ENCODE results near the gene FARS2.
"Not testable (repeated sequence)": the region's sequence is repeated elsewhere in the genome, so short reads cannot be mapped to it uniquely, and the experiment has no call there.

Gene FARS2

DNA sequence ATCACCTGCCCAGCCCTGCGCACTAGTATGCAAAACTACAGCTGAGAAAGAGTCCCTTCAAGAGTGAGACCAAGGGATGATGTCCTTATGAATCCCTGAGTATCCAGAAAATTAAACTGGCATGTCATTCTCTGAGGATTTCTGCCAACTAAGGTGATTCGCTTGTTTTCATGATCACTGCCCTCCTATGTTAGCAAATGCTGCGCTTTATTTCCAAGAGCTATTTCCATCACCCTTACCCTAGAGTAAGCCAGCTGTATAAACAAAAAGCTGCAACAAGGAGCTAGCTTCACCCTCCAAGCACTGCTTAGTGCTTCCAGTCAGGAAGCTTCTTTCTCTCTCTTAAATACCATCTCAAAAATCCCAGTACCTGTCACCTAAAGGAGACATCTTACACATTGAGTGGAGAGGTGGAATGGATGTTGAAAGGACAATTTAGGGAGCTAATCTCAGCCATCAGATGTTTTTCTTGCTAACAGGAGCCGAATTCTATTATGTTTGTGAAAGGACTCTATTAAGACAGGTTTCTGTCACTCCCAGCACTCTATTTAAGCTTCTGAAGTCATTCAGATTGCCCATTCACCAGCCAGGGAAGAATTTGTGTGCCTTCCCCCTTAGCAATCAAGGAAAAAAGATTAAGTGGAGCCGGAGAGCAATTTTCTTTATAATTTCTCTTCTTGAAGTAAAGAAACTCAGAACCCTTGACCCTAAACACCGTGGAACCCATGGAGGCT lies 423.2 kb downstream of the FARS2 start:
- TF ChIP-seq, protein P1, sequence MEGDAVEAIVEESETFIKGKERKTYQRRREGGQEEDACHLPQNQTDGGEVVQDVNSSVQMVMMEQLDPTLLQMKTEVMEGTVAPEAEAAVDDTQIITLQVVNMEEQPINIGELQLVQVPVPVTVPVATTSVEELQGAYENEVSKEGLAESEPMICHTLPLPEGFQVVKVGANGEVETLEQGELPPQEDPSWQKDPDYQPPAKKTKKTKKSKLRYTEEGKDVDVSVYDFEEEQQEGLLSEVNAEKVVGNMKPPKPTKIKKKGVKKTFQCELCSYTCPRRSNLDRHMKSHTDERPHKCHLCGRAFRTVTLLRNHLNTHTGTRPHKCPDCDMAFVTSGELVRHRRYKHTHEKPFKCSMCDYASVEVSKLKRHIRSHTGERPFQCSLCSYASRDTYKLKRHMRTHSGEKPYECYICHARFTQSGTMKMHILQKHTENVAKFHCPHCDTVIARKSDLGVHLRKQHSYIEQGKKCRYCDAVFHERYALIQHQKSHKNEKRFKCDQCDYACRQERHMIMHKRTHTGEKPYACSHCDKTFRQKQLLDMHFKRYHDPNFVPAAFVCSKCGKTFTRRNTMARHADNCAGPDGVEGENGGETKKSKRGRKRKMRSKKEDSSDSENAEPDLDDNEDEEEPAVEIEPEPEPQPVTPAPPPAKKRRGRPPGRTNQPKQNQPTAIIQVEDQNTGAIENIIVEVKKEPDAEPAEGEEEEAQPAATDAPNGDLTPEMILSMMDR (conservative IDR thresholded peaks at IDR 0.05) = no peak
- TF ChIP-seq ZFX (IDR thresholded peaks at IDR 0.05) = no peak
- H3K27ac ChIP-seq = no peak overlapping the region

DNA sequence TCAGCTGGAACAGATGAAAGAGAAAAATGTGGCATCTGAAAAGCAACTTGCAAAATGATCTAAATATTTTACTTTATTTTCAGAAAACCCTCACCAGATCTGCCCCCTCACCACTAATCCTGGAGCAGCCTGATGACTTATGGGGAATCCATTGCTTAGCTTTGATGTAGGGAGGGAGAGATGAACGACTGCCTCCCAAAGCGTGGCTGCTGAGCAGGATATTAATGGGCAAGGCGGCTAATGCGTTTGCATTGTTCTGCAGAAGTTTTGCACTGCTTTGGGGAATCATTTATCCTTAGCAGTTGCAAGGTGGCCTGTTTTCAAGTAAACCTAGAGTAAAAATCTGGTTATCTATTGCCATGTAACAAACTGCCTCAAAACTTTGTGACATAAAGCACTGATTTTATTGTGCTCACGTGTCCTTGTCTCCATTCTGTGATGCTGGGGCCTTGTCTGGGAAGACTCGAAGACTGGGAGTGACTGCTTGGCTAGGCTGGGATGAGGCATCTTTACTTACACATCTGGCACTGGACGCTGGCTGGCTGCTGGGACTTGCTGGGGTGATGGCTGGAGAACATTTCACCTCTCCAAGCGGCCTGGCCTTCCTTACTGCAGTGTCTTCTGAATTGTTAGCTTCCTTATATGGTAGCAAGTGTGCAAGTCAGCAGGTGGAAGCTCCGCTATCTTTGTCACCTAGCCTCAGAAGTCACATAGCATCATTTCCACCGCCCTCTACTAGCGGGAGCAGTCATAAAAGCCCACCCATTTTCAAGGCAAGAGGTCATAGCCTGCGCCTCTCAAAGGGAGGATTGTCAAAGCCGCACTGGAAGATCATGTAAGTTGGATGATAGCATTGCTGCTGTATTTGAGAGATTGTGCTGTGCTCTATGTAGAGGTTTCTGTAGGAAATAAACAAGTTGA lies 432.2 kb downstream of the FARS2 start:
- TF ChIP-seq ZFX (IDR thresholded peaks at IDR 0.05) = no peak
- TF ChIP-seq, protein P1 (conservative IDR thresholded peaks at IDR 0.05) = no peak
- no peak overlapping the region for H3K27ac ChIP-seq

DNA sequence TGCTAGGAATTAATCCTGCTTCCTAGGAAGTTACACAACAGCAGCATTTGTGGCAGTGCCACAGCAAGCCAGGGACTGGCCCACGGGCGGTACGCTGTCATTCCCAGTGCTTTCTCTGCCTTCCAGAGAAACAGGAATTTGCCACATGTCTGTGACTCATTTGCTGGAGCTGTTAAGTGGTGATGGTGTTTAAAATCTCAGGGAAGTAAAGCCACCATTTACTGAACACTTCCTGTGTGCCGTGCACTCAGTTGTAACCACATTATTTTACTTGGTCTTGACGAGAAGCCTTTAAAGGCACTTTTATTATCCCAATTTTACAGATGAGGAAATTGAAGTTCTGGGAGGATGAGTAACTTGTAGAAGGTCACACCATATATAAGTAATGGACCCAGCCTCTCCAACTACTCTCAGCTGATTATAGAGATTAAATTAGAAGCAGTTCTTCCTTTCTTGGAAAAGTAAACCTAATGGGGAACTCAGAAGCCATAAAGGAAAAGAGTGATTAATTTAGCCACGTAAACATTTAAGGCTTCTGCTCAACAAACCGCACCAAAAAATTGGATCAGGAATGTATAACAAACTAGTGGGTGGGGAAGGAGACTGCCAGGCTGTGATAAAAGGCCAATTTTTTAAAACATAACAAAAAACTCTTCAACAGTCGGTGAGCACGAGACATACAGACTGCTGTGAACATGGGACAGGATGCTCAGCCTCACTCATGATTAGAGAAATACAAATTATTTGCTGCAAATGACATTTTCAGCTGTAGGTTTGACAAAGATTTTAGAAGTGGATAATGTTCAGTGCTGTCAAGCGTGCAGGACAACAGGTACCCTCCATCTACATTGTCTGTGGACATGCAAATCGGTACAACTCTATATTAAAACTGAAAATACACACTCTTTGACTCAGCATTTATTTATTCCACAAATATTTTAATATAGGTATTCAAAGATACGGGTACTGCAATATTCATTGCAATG lies 434.2 kb downstream of the FARS2 start:
- TF ChIP-seq, protein P1 (conservative IDR thresholded peaks at IDR 0.05) = no peak
- no peak for TF ChIP-seq ZFX (IDR thresholded peaks at IDR 0.05)
- H3K27ac ChIP-seq = no peak overlapping the region

DNA sequence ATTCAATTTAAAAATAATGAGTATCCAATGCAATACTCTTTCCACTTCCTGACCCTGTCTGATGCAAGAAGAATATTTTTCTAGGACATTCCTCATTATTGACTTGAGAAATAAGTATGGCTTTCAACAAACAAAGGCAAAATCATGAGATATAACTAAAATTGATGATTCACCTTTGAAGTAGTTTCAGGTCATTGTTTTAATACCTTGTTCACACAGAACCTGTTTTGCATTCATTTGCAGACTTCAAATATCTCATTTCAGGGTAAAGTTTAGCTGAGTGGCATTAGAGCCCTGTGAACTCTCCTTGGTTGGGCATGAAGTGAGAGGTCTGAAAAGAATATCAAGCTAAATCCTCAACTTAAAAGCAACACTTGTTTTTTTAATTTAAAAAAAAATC lies 436.2 kb downstream of the FARS2 start:
- no peak overlapping the region for H3K27ac ChIP-seq

DNA sequence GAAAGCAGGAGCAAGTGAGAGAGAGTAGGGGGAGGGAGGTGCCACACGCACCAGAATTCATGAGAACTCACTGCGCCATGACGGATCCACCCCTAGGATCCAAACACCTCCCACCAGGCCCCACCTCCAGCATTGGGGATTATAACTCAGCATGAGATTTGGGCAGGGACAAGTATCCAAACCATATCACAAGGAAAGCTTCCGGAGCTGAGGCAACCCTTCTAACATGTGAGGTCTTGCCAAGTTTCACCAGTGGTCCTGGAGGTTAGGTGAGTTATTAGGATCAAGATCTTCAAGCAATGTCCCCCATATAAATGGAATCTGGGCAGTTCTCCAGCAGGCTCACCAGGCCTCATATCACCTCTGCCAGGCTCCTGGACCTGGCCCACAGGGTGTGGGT lies 437.0 kb downstream of the FARS2 start:
- H3K27ac ChIP-seq = no peak overlapping the region
- no peak for TF ChIP-seq ZFX (IDR thresholded peaks at IDR 0.05)
- TF ChIP-seq, protein P1 (conservative IDR thresholded peaks at IDR 0.05) = no peak

More for the DNA sequence above, 436.2 kb downstream of the FARS2 start:
- no peak for TF ChIP-seq ZFX (IDR thresholded peaks at IDR 0.05)
- TF ChIP-seq, protein P1 (conservative IDR thresholded peaks at IDR 0.05) = no peak

DNA sequence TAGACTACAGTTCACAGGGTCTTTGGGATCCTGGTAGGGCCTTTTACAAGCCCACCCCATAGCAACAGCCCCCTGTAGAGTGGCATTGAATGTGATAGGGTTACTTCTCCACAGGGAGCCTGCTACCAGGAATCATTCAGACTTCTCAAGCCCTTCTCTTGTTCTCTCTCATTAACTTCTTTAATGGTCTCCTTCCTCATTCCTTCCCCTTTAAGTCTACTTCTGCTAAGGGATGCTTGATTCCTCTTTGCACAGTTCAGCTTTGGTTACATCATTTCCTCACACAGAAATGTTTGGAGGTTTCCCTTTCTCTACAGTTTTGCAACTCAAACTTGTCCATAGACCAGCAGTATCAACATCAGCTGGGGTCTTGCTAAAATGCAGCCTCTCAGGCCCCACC lies 437.8 kb downstream of the FARS2 start:
- H3K27ac ChIP-seq = not testable (repeated sequence)

DNA sequence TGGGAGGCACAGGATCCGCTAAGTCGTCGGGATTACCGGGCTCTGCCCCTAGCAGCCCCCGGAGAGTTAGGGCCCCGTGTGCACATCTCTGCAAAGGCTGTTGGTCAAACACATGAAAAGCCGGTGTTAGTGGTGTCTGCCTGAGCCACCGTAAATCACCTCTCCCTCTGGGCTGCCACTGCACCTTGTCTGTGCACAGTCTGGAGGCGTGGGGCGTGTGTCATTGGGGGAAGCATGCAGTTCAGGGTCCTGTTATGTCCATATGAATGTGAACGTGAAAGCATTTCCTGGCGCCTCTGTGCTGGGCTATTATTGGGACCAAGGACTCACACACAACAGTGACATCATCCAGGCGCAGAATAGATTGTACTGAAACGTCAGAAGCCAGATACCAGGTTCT lies 439.9 kb downstream of the FARS2 start:
- no peak overlapping the region for H3K27ac ChIP-seq
- TF ChIP-seq ZFX (IDR thresholded peaks at IDR 0.05) = no peak
- TF ChIP-seq, protein P1 (conservative IDR thresholded peaks at IDR 0.05) = no peak
